Astrocyte (in vitro differentiated cells and primary cell): Measurements from ENCODE around the gene GALNT1. TPM values are rescaled to one million over a fixed set of nuclear protein-coding genes. Genes with fewer than 3 reads are reported as not detected.

Experiments
- DNase-seq: peaks from one replicate; pipeline ENCODE4 v3.0.0-alpha.2; 2010; ENCODE audit warnings: low read depth
- FAIRE-seq: peaks from 2 replicates; lab custom pipeline; 2011; peaks lifted over from hg19 to GRCh38; lab: Jason Lieb, UNC
- H2AFZ ChIP-seq: 2 replicates; pipeline ENCODE4 v1.6.0; 2012; ENCODE audit warnings: low read depth, low read length, inconsistent platforms
- H3K27ac ChIP-seq: 2 replicates; pipeline ENCODE4 v1.5.1; 2011; ENCODE audit warnings: low read depth, low read length, inconsistent platforms
- H3K27me3 ChIP-seq: 2 replicates; pipeline ENCODE4 v1.6.0; 2011; ENCODE audit warnings: low read length, inconsistent platforms; ENCODE audit not compliant: insufficient read depth
- H3K36me3 ChIP-seq: 2 replicates; pipeline ENCODE4 v1.5.1; 2011; ENCODE audit warnings: low read length, inconsistent platforms; ENCODE audit not compliant: insufficient read depth
- H3K4me1 ChIP-seq: 2 replicates; pipeline ENCODE4 v1.5.1; 2011; ENCODE audit warnings: low read length, inconsistent platforms; ENCODE audit not compliant: insufficient read depth
- H3K4me2 ChIP-seq: 2 replicates; pipeline ENCODE4 v1.6.0; 2012; ENCODE audit warnings: low read length, inconsistent platforms
- H3K4me3 ChIP-seq: 2 replicates; pipeline ENCODE4 v1.5.1; 2011; ENCODE audit warnings: low read depth, mild to moderate bottlenecking, low read length, inconsistent platforms; ENCODE audit not compliant: insufficient read depth
- H3K79me2 ChIP-seq: 2 replicates; pipeline ENCODE4 v1.6.0; 2012; ENCODE audit warnings: mild to moderate bottlenecking, low read length, inconsistent platforms; ENCODE audit not compliant: insufficient read depth
- H3K9ac ChIP-seq: 2 replicates; pipeline ENCODE4 v1.6.0; 2012; ENCODE audit warnings: mild to moderate bottlenecking, low read length, inconsistent platforms
- H3K9me3 ChIP-seq: 2 replicates; pipeline ENCODE4 v1.5.1; 2012; ENCODE audit warnings: low read depth, mild to moderate bottlenecking, low read length, inconsistent platforms; ENCODE audit not compliant: insufficient read depth
- H4K20me1 ChIP-seq: 2 replicates; pipeline ENCODE4 v1.6.0; 2012; ENCODE audit warnings: low read length, inconsistent platforms; ENCODE audit not compliant: insufficient read depth
- H3K27ac Mint-ChIP-seq: one replicate; pipeline ENCODE4 v1.8.0; 2021; ENCODE audit warnings: mild to moderate bottlenecking, mixed read lengths; ENCODE audit not compliant: unreplicated experiment
- H3K27me3 Mint-ChIP-seq: one replicate; pipeline ENCODE4 v1.8.0; 2021; ENCODE audit warnings: low read depth, mixed read lengths; ENCODE audit not compliant: unreplicated experiment
- H3K36me3 Mint-ChIP-seq: one replicate; pipeline ENCODE4 v1.8.0; 2021; ENCODE audit warnings: low read depth, mixed read lengths; ENCODE audit not compliant: unreplicated experiment
- H3K4me1 Mint-ChIP-seq: one replicate; pipeline ENCODE4 v1.8.0; 2021; ENCODE audit warnings: low read depth, mixed read lengths; ENCODE audit not compliant: unreplicated experiment
- H3K4me3 Mint-ChIP-seq: one replicate; pipeline ENCODE4 v1.8.0; 2021; ENCODE audit warnings: mild to moderate bottlenecking, moderate library complexity, mixed read lengths; ENCODE audit not compliant: unreplicated experiment
- H3K9me3 Mint-ChIP-seq: one replicate; pipeline ENCODE4 v1.8.0; 2021; ENCODE audit warnings: mild to moderate bottlenecking, mixed read lengths; ENCODE audit not compliant: unreplicated experiment
- CTCF ChIP-seq: IDR thresholded peaks from 2 replicates; pipeline ENCODE4 v1.5.1; 2011; ENCODE audit warnings: low read depth, mild to moderate bottlenecking, inconsistent platforms, low read length, moderate library complexity; ENCODE audit not compliant: insufficient read depth
- EZH2 ChIP-seq: IDR thresholded peaks from 2 replicates; pipeline ENCODE4 v1.6.1; 2012; ENCODE audit warnings: mild to moderate bottlenecking, low read length, inconsistent platforms; ENCODE audit not compliant: insufficient read depth
- total RNA-seq: library from RNA; stranded (reverse); gene quantifications from 2 replicates; pipeline ENCODE4 v1.2.1, GENCODE V29; 2021

GALNT1 gene
- total RNA-seq, 1 donor from 2014 or later, result 127 TPM

GRCh38 chr18:35747894-35748472, 166.4 kb downstream of the GALNT1 start:
- H4K20me1 ChIP-seq, result no peaks in the 10 kb centered on the region
- no peak overlapping the region for H2AFZ ChIP-seq
- DNase-seq (no peak), FAIRE-seq (no peak)
- H3K4me3 Mint-ChIP-seq, result no peak overlapping the region
- no peak overlapping the region for H3K9ac ChIP-seq
- no peaks in the 10 kb centered on the region for H3K9me3 ChIP-seq
- peaks cover 15% of the 10 kb centered on the region for H3K4me1 Mint-ChIP-seq
- peaks cover 2% of the 10 kb centered on the region for H3K27me3 ChIP-seq
- H3K27ac Mint-ChIP-seq, result no peak overlapping the region
- no peak for TF ChIP-seq EZH2
- no peak for TF ChIP-seq CTCF
- no peaks in the 10 kb centered on the region for H3K4me1 ChIP-seq
- H3K27ac ChIP-seq, result no peak overlapping the region
- peaks cover 2% of the 10 kb centered on the region for H3K9me3 Mint-ChIP-seq
- H3K36me3 ChIP-seq, result no peaks in the 10 kb centered on the region
- no peaks in the 10 kb centered on the region for H3K79me2 ChIP-seq
- H3K36me3 Mint-ChIP-seq, result no peaks in the 10 kb centered on the region
- no peak overlapping the region for H3K4me3 ChIP-seq
- no peaks in the 10 kb centered on the region for H3K27me3 Mint-ChIP-seq
- no peak overlapping the region for H3K4me2 ChIP-seq

DNA sequence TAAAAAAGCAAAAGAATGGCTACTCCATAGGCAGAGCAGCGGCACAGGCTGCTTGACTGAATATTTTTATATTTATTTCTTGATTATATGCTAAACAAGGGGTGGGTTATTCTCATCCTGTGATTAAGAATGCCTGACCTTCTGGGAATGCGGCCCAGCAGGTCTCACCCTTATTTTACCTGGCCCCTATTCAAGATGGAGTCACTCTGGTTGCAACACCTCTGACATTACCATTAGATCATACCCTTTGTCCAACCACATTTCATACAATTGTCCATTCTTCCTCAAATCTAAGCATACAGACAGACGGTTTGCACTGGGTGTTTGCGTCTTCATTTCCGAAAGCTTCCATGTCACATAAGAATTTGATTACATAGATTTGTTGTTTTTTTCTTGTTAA, 168.2 kb downstream of the GALNT1 start:
- peaks cover 9% of the 10 kb centered on the region for H3K27me3 ChIP-seq
- DNase-seq (no peak), FAIRE-seq (no peak)
- H3K36me3 ChIP-seq, result no peaks in the 10 kb centered on the region
- no peak overlapping the region for H3K4me3 ChIP-seq
- no peaks in the 10 kb centered on the region for H3K9me3 ChIP-seq
- H3K4me2 ChIP-seq, result no peak overlapping the region
- Mint-ChIP-seq H3K9me3 (peaks cover 2% of the 10 kb centered on the region), H3K4me1 (peaks cover 2% of the 10 kb centered on the region), H3K36me3 (no peaks in the 10 kb centered on the region), H3K27me3 (peaks cover 3% of the 10 kb centered on the region), H3K27ac (no peak overlapping the region), H3K4me3 (no peak overlapping the region)
- no peak overlapping the region for H2AFZ ChIP-seq
- H3K79me2 ChIP-seq, result no peaks in the 10 kb centered on the region
- no peaks in the 10 kb centered on the region for H4K20me1 ChIP-seq
- no peak for TF ChIP-seq EZH2
- no peak for TF ChIP-seq CTCF
- no peak overlapping the region for H3K9ac ChIP-seq
- no peak overlapping the region for H3K27ac ChIP-seq
- H3K4me1 ChIP-seq, result no peaks in the 10 kb centered on the region

GRCh38 chr18:35750929-35751328, 169.4 kb downstream of the GALNT1 start:
- DNase-seq (no peak), FAIRE-seq (no peak)
- no peaks in the 10 kb centered on the region for H3K79me2 ChIP-seq
- peaks cover 9% of the 10 kb centered on the region for H3K27me3 ChIP-seq
- no peaks in the 10 kb centered on the region for H3K9me3 ChIP-seq
- no peaks in the 10 kb centered on the region for H4K20me1 ChIP-seq
- no peak overlapping the region for H3K4me2 ChIP-seq
- H3K27me3 Mint-ChIP-seq, result peaks cover 11% of the 10 kb centered on the region
- H3K4me3 Mint-ChIP-seq, result no peak overlapping the region
- H3K27ac ChIP-seq, result no peak overlapping the region
- TF ChIP-seq CTCF, result no peak
- no peak for TF ChIP-seq EZH2
- H3K36me3 ChIP-seq, result no peaks in the 10 kb centered on the region
- no peaks in the 10 kb centered on the region for H3K4me1 ChIP-seq
- H3K36me3 Mint-ChIP-seq, result no peaks in the 10 kb centered on the region
- H3K9me3 Mint-ChIP-seq, result no peaks in the 10 kb centered on the region
- H3K4me1 Mint-ChIP-seq, result peaks cover 2% of the 10 kb centered on the region
- H3K9ac ChIP-seq, result no peak overlapping the region
- no peak overlapping the region for H3K27ac Mint-ChIP-seq
- H2AFZ ChIP-seq, result no peak overlapping the region
- H3K4me3 ChIP-seq, result no peak overlapping the region
